PC-3 (cell line): ENCODE data around the gene ONECUT1. TPM values are rescaled to one million over a fixed set of nuclear protein-coding genes. Genes with fewer than 3 reads are reported as not detected.

ENCODE experiments used
- ATAC-seq: fragments of 200-7000 bp; cut with Tn5 transposase; 2 replicates; pipeline ENCODE4 v1.9.1; 2020; ENCODE audit warnings: mild to moderate bottlenecking, moderate library complexity
- BruUV-seq: library from RNA; stranded (reverse); fragments of 400-500 nt; replicated peaks from 2 replicates; lab custom pipeline; 2021; lab: Mats Ljungman, UMichigan
- CTCF ChIA-PET: fragments of 300-600 bp; sonication (Branson Sonifier 250); formaldehyde crosslinking; loops from one replicate; lab custom pipeline; 2022; ENCODE audit warnings: antibody characterized with exemption; lab: Charles Lee
- POLR2A ChIA-PET: fragments of 300-600 bp; sonication (Branson Sonifier 250); formaldehyde crosslinking; loops from one replicate; lab custom pipeline; 2022; ENCODE audit warnings: antibody characterized with exemption; ENCODE audit not compliant: unreplicated experiment; lab: Charles Lee
- DNase-seq: peaks from one replicate; pipeline ENCODE4 v3.0.0-alpha.2; 2015
- H2AFZ ChIP-seq: fragments of 300-600 bp; sonication (generic); 2 replicates; pipeline ENCODE4 v1.6.0; 2016; ENCODE audit warnings: antibody characterized with exemption, low read length
- H3F3A ChIP-seq: fragments of 300-600 bp; sonication (generic); one replicate; pipeline ENCODE4 v1.6.0; 2017; ENCODE audit warnings: antibody characterized with exemption, low read length, control low read depth, mild to moderate bottlenecking; ENCODE audit not compliant: unreplicated experiment
- H3K27ac ChIP-seq: fragments of 300-600 bp; sonication (generic); 2 replicates; pipeline ENCODE4 v1.5.1; 2016; ENCODE audit warnings: mild to moderate bottlenecking, low read length
- H3K27me3 ChIP-seq: fragments of 300-600 bp; sonication (generic); 2 replicates; pipeline ENCODE4 v1.6.1; 2016; ENCODE audit warnings: low read length, mixed read lengths
- H3K36me3 ChIP-seq: fragments of 300-600 bp; sonication (generic); 2 replicates; pipeline ENCODE4 v1.6.1; 2016; ENCODE audit warnings: low read depth, mixed run types, low read length, mixed read lengths
- H3K4me1 ChIP-seq: fragments of 300-600 bp; sonication (generic); 2 replicates; pipeline ENCODE4 v1.5.1; 2016; ENCODE audit warnings: low read length; ENCODE audit not compliant: insufficient read depth
- H3K4me2 ChIP-seq: fragments of 300-600 bp; sonication (generic); 2 replicates; pipeline ENCODE4 v1.6.0; 2016; ENCODE audit warnings: low read length
- H3K4me3 ChIP-seq: fragments of 300-600 bp; sonication (generic); 2 replicates; pipeline ENCODE4 v1.5.1; 2016; ENCODE audit warnings: mild to moderate bottlenecking, low read length, mixed read lengths
- H3K79me2 ChIP-seq: fragments of 300-600 bp; sonication (generic); 2 replicates; pipeline ENCODE4 v1.6.1; 2017; ENCODE audit warnings: low read length, mixed read lengths
- H3K9ac ChIP-seq: fragments of 300-600 bp; sonication (generic); 2 replicates; pipeline ENCODE4 v1.6.0; 2016; ENCODE audit warnings: mild to moderate bottlenecking, low read length
- H3K9me2 ChIP-seq: fragments of 300-600 bp; sonication (generic); replicated peaks from 2 replicates; pipeline ENCODE4 v1.6.1; 2016; ENCODE audit warnings: mixed run types, low read length, mixed read lengths
- H3K9me3 ChIP-seq: fragments of 300-600 bp; sonication (generic); 2 replicates; pipeline ENCODE4 v1.6.1; 2016; ENCODE audit warnings: low read length, mixed read lengths
- H4K20me1 ChIP-seq: fragments of 300-600 bp; sonication (generic); 2 replicates; pipeline ENCODE4 v1.6.1; 2016; ENCODE audit warnings: low read length, mixed read lengths
- EZH2 ChIP-seq: fragments of 300-600 bp; sonication (generic); IDR thresholded peaks from one replicate; pipeline ENCODE4 v1.6.1; 2017; ENCODE audit warnings: antibody characterized with exemption, mild to moderate bottlenecking, low read length; ENCODE audit not compliant: unreplicated experiment
- EZH2phosphoT487 ChIP-seq: fragments of 300-600 bp; sonication (generic); IDR thresholded peaks from 2 replicates; pipeline ENCODE4 v1.6.1; 2018; ENCODE audit warnings: mild to moderate bottlenecking, antibody characterized with exemption, low read length, borderline replicate concordance
- intact Hi-C: fragments of 100-400 bp; cut with micrococcal nuclease; formaldehyde crosslinking; loops from 2 replicates; pipeline ENCODE4 v1.9.0; 2023
- total RNA-seq: library from RNA; depleted of rRNA; stranded (reverse); fragments of >200 nt; gene quantifications from 2 replicates; pipeline ENCODE4 v1.2.3, GENCODE V29; 2014
- TF ChIP-seq, protein P1 (sequence below): fragments of 300-600 bp; sonication (generic); conservative IDR thresholded peaks from 2 replicates; pipeline ENCODE4 v1.5.1; 2017; ENCODE audit warnings: antibody characterized with exemption, low read depth, mild to moderate bottlenecking, low read length

Gene ONECUT1
- total RNA-seq, 1 experiment from 2014 or later = not detected

DNA sequence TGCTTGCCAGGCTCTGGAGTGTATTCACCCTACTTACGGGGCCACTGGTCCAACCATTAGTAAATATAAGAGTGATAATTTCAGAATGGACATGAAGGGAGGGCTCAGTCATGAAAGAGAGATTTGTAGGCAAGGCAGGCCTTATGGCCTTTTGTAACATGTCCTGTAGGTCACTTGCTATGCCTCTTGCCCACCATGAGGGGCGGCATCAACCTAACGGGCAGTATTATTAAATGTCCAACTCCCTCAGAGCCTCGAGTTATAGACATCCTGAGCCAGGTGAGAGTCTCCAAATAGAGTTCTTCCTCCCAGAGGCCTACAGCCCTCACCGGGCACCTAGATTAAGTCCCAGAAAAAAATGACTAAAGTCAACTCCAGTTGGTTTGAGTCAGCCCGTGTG lies 30.2 kb downstream of the ONECUT1 start:
- intact Hi-C loops = no loop called here
- TF ChIP-seq, protein P1, sequence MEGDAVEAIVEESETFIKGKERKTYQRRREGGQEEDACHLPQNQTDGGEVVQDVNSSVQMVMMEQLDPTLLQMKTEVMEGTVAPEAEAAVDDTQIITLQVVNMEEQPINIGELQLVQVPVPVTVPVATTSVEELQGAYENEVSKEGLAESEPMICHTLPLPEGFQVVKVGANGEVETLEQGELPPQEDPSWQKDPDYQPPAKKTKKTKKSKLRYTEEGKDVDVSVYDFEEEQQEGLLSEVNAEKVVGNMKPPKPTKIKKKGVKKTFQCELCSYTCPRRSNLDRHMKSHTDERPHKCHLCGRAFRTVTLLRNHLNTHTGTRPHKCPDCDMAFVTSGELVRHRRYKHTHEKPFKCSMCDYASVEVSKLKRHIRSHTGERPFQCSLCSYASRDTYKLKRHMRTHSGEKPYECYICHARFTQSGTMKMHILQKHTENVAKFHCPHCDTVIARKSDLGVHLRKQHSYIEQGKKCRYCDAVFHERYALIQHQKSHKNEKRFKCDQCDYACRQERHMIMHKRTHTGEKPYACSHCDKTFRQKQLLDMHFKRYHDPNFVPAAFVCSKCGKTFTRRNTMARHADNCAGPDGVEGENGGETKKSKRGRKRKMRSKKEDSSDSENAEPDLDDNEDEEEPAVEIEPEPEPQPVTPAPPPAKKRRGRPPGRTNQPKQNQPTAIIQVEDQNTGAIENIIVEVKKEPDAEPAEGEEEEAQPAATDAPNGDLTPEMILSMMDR = peak; percentile 12; the same call in 1 of the 2 replicates
- TF ChIP-seq EZH2phosphoT487 = no peak
- no peak for ATAC-seq
- no peaks in the 10 kb centered on the region for H3K9me2 ChIP-seq
- H3K9me3 ChIP-seq = no peaks in the 10 kb centered on the region
- no peaks in the 10 kb centered on the region for H3K4me1 ChIP-seq
- H3K27ac ChIP-seq = no peak overlapping the region
- BruUV-seq = no TSS peak
- H3K4me3 ChIP-seq = no peak overlapping the region
- H3F3A ChIP-seq = no peaks in the 10 kb centered on the region
- no peak overlapping the region for H2AFZ ChIP-seq
- POLR2A ChIA-PET = no interaction called here
- H3K9ac ChIP-seq = no peak overlapping the region
- no peak for DNase-seq
- no peak overlapping the region for H3K4me2 ChIP-seq
- H3K36me3 ChIP-seq = no peaks in the 10 kb centered on the region
- peaks cover 31% of the 10 kb centered on the region for H3K27me3 ChIP-seq
- CTCF ChIA-PET = no interaction called here
- no peaks in the 10 kb centered on the region for H3K79me2 ChIP-seq
- no peaks in the 10 kb centered on the region for H4K20me1 ChIP-seq

DNA sequence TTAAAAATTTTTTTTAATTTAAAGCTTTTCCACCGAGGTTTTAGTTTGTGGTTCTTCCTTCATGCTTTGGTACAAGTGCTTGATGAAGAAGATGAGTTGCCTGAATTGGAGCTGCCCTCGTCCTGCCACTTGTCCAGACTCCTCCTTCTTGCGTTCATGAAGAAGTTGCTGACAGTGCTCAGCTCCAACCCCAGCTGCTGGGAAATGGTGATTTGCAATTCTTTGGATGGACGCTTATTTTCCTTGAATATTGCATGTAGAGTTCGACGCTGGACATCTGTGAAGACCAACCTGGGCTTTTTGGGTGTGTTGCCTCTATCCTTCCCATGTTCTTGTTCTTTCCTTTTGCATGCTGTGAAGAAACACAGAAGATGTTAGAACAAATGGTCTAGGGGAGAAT lies 32.6 kb downstream of the ONECUT1 start:
- TF ChIP-seq EZH2phosphoT487 = no peak
- TF ChIP-seq, protein P1 = no peak
- no peak for TF ChIP-seq EZH2
- Histone ChIP-seq H3K4me2 (no peak overlapping the region), H3K9me2 (no peaks in the 10 kb centered on the region), H3F3A (no peaks in the 10 kb centered on the region), H4K20me1 (no peaks in the 10 kb centered on the region), H3K27me3 (peaks cover 27% of the 10 kb centered on the region), H3K36me3 (no peaks in the 10 kb centered on the region), H3K9ac (no peak overlapping the region), H3K27ac (no peak overlapping the region), H3K4me3 (no peak overlapping the region), H2AFZ (no peak overlapping the region), H3K4me1 (no peaks in the 10 kb centered on the region), H3K79me2 (no peaks in the 10 kb centered on the region), H3K9me3 (no peaks in the 10 kb centered on the region)
- DNase-seq (no peak), ATAC-seq (no peak)
- ChIA-PET POLR2A (no interaction called here), CTCF (no interaction called here)
- BruUV-seq = no TSS peak
- intact Hi-C loops = no loop called here

DNA sequence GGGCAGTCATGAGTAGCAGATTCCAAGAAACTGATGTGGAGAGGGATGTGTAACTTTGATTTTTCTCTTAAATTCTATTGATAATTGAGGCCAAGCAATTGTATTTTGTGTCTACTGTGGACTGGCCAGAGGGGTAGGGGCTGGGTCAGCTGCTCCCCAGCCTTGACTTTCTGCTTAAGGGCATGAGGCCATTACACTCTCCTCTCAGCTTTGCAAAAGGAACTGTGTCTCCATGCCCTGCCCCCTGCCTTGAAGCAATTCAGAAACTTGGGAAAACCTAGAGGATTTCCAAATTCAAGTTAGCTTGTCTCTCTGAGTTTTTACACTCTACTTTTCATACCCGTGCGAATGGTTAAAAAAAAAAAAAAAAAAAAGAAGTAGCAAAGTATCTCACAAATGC lies 38.6 kb downstream of the ONECUT1 start:
- Histone ChIP-seq H3K4me2 (no peak overlapping the region), H3K9me3 (no peaks in the 10 kb centered on the region), H3K4me1 (no peaks in the 10 kb centered on the region), H2AFZ (no peak overlapping the region), H3K27me3 (peaks cover 40% of the 10 kb centered on the region), H3K79me2 (no peaks in the 10 kb centered on the region), H3F3A (no peaks in the 10 kb centered on the region), H3K36me3 (no peaks in the 10 kb centered on the region), H3K9ac (no peak overlapping the region), H4K20me1 (no peaks in the 10 kb centered on the region), H3K27ac (no peak overlapping the region), H3K9me2 (no peaks in the 10 kb centered on the region), H3K4me3 (no peak overlapping the region)
- DNase-seq (no peak), ATAC-seq (no peak)
- BruUV-seq = no TSS peak
- POLR2A ChIA-PET = no interaction called here
- TF ChIP-seq, protein P1 = no peak
- no peak for TF ChIP-seq EZH2phosphoT487
- no peak for TF ChIP-seq EZH2
- CTCF ChIA-PET = no interaction called here
- intact Hi-C loops = no loop called here
